Measurements from ENCODE around the gene CDC42BPG.

GRCh38 chr11:64834031-64834722 lies 10.3 kb downstream of the CDC42BPG start:
- TF ChIP-seq, protein P1, sequence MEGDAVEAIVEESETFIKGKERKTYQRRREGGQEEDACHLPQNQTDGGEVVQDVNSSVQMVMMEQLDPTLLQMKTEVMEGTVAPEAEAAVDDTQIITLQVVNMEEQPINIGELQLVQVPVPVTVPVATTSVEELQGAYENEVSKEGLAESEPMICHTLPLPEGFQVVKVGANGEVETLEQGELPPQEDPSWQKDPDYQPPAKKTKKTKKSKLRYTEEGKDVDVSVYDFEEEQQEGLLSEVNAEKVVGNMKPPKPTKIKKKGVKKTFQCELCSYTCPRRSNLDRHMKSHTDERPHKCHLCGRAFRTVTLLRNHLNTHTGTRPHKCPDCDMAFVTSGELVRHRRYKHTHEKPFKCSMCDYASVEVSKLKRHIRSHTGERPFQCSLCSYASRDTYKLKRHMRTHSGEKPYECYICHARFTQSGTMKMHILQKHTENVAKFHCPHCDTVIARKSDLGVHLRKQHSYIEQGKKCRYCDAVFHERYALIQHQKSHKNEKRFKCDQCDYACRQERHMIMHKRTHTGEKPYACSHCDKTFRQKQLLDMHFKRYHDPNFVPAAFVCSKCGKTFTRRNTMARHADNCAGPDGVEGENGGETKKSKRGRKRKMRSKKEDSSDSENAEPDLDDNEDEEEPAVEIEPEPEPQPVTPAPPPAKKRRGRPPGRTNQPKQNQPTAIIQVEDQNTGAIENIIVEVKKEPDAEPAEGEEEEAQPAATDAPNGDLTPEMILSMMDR (IDR thresholded peaks at IDR 0.05 in 2 of 3, conservative IDR thresholded peaks at IDR 0.05 in 1 of 3; ENCODE audit: insufficient read depth in 2 of 3, low read depth in 1 of 3, low read length in 3 of 3): no peak
- TF ChIP-seq, protein P2, sequence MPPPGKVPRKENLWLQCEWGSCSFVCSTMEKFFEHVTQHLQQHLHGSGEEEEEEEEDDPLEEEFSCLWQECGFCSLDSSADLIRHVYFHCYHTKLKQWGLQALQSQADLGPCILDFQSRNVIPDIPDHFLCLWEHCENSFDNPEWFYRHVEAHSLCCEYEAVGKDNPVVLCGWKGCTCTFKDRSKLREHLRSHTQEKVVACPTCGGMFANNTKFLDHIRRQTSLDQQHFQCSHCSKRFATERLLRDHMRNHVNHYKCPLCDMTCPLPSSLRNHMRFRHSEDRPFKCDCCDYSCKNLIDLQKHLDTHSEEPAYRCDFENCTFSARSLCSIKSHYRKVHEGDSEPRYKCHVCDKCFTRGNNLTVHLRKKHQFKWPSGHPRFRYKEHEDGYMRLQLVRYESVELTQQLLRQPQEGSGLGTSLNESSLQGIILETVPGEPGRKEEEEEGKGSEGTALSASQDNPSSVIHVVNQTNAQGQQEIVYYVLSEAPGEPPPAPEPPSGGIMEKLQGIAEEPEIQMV (tag; conservative IDR thresholded peaks at IDR 0.05; ENCODE audit: low read depth): no peak
- TF ChIP-seq FOSL1 (tag; conservative IDR thresholded peaks at IDR 0.05) (no peak), POLR2AphosphoS2 (IDR thresholded peaks at IDR 0.05; ENCODE audit: low read length) (no peak), HNRNPH1 (optimal IDR thresholded peaks at IDR 0.05; ENCODE audit: low read depth, low read length) (no peak), CEBPB (tag; IDR thresholded peaks at IDR 0.05) (no peak), TEAD4 (IDR thresholded peaks at IDR 0.05; ENCODE audit: low read length) (no peak), TEAD4 (CRISPR knock-in tag; IDR thresholded peaks at IDR 0.05; ENCODE audit: borderline replicate concordance) (no peak)

Measured in K562 (cell line).